ENCODE data around the gene MNT.

The MNT gene

DNA sequence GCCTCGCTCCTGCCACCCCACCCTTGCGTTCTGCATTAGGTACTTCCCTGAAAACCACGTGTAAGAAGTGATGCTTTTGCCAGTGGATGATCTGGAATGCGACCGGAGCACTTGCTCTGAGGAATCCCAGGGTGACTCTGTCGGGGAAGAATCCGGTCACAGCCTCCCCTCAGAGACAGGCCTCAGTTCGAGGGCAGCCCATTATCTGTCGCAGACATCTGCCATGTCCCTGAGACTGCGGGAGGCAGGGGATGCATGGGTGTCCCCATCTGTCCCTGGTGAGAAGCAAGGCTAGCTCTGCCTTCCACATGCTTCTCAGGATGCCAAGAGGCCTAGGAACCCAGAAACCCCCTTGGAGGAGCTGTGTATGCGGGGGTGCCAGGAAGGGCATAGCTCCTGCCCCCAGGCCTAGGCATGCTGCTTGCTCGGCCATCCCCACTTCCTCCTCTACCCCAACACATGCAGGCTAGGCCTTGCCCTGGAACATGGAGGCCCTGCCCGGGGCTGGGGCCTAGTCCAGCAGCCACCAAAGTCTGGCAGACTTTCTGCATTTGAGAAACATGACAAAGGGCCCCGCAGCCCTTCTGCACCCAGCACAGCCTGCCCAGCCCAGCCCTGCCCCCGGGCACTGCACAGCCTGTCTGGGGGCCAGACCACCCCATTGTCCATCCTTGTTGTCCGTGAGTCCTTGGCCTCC lies 20.5 kb downstream of the MNT start:
- DNase-seq: no peak

GRCh38 chr17:2379489-2380225 lies 21.2 kb downstream of the MNT start:
- DNase-seq: no peak

DNA sequence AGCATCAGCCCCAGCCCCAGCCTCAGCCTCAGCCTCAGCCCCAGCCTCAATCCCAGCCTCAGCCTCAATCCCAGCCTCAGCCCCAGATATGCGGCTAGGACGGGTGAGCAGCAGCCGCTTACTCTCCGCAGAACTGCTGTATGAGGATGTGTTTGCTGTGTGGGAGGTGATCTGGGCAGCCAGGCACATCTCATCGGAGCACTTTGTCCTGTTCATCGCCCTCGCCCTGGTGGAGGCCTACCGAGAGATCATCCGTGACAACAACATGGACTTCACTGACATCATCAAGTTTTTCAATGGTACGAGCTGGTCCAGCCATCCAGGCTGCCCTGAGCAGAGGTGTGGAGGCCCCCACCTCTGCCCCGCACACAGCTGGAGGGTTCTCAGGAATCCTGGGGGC lies 22.0 kb downstream of the MNT start:
- DNase-seq: no peak

- no peak for DNase-seq
These were observed 23.2 kb downstream of the MNT start for GRCh38 chr17:2377659-2378058.

DNA sequence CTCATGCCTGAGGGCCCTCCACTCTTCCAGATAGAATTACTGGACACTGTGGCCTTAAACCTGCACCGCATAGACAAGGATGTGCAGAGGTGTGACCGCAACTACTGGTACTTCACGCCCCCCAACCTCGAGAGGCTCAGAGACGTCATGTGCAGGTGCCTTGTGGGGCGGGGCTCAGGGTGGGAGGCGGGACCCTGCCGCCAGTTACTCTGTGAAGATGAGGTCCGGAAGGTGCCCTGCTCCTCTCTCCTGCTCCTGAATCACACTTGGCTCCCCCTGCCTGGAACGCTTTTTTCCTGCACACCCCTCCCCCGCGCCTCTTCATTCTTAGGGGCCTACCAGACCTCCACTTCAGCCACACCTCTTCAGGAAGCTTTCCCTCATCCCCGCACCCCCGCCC lies 24.8 kb downstream of the MNT start:
- no peak for DNase-seq

DNA sequence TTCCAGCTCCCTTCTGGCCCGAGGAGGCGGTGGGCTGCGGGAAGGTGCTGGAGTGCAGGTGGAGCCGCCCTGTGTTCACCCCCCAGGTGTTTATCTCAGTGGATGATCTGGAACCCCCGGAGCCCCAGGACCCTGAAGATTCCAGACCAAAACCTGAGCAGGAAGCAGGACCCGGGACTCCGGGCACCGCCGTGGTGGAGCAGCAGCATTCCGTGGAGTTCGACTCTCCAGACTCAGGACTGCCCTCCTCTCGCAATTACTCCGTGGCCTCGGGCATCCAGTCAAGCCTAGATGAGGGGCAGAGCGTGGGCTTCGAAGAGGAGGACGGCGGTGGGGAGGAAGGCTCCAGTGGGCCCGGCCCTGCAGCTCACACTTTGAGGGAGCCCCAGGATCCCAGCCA lies 25.5 kb downstream of the MNT start:
- DNase-seq: no peak

DNA sequence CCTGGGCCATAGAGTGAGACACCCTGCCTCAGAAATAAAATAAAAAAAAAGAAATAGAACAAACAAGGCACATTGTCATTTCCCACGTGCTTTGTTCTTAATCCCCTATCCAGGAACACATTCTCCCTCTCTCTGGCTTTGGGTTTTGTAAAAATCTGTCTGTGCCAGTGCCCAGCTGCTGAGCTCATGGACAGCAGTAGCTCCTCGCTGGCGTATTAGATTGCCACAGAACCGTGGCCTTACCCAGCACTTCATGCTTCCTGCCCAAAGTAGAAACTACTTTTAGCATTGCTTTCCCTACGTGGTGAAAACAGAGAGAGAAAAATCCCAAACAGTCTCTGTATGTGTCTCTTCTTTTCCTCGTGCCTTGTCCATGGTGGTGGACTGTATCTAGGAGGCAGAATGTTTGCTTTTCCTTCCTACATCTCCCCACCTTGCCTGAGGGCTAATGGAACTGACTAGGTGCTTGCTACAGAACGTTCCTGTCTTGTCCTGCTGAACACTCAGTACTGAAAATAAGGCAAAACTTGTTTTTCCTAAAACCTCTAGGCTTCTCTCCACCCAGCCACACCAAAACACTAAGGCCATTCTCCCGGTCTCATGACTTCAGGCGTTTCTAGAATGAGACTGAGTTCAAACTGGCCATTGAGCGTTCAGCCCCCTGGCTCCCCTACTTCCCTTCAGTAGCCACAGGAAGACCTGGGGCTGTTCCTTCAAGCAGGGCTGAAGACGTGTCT lies 26.1 kb downstream of the MNT start:
- DNase-seq: no peak

DNA sequence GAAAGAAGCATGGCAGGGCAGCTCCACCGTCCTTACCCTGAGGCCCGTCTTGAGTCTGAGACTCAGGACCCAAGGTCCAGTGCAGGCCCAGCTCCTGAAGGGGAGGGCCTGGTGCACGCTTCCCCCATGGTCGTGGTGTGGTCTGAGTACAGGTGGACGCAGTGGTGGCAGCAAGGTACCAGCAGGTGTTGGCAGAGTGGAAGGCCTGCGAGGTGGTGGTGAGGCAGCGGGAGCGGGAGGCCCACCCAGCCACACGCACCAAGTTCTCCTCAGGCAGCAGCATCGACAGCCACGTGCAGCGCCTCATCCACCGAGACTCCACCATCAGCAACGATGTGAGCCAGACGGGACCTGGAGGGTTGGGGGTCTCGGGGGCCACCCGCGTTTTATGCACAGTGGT lies 27.7 kb downstream of the MNT start:
- no peak for DNase-seq

GRCh38 chr17:2372681-2373080 lies 28.2 kb downstream of the MNT start:
- no peak for DNase-seq

GRCh38 chr17:2372180-2372579 lies 28.7 kb downstream of the MNT start:
- no peak for DNase-seq

- no peak for DNase-seq
These were observed 29.4 kb downstream of the MNT start for GRCh38 chr17:2371183-2372130.

GRCh38 chr17:2370211-2370589 lies 30.7 kb downstream of the MNT start:
- DNase-seq: no peak

- no peak for DNase-seq
These were observed 31.2 kb downstream of the MNT start for GRCh38 chr17:2369551-2370210.

DNA sequence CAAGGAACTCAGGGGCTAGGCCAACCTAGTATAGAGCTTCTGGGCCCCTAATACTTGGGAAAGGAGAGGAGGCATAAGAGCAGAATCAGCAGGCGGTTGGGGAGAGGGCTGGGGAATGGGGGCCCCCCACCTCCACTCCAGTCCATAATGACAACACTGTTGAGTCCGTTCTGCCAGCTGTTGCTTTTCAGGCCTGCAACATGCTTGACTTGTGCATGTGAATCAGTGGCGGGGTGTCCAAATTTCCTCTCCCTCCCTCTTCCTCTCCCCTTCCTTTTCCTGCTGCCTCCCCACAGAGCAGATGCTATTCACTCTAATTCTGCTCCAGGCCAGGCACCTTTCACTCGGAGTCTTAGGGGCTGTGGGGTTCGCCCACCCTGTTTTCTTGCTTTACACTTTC lies 31.8 kb downstream of the MNT start:
- no peak for DNase-seq

DNA sequence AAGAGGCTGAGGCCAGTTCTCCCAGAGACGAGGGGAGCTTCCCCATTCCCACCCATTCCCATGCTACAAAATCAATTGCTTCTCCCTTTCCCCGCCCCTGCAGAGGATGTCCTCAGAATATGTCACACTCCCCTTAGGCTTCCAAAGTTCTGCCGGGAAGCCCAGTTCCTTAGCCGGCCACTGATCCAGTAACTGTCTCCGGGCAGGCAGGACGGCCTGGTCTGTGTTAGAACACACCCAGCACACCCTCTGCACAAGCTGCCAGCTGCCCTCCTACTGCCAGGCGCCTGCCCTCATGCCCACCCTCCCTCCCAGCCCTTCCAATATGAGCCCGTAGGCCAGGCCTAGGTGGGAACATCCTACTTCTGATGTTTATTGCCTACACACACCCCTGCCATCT lies 32.5 kb downstream of the MNT start:
- no peak for DNase-seq

GRCh38 chr17:2366747-2367494 lies 33.9 kb downstream of the MNT start:
- no peak for DNase-seq

DNA sequence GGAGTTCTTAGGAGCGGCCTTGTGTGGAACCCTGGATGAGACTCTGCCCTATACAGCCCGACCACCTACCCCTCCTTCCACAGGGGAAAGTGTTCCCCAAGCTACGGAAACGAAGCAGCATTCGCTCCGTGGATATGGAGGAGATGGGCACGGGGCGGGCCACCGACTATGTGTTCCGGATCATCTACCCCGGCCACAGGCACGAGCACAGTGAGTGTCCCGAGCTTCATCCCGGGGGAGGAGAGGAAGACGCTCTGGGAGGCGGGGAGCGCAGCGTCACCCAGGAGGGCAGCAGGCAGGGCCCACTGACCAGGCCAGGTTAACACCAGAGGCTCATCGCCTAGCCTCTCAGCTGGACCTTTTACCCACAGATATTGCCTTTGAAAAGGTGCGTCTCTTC lies 35.7 kb downstream of the MNT start:
- DNase-seq: no peak

DNA sequence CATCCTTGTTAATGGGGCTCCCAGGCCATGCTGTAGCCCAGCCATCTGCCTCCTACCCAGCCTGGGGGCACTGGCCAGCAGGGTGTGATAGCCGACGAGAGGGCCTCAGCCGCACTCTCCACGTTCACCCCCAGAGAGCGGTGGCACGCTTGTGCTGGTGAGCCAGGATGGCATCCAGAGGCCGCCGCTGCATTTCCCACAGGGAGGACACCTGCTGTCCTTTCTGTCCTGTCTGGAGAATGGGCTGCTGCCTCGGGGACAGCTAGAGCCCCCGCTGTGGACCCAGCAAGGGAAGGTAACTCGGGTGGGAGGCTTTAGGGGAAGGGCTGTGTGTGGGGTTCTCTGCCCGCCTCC lies 36.1 kb downstream of the MNT start:
- DNase-seq: no peak

DNA sequence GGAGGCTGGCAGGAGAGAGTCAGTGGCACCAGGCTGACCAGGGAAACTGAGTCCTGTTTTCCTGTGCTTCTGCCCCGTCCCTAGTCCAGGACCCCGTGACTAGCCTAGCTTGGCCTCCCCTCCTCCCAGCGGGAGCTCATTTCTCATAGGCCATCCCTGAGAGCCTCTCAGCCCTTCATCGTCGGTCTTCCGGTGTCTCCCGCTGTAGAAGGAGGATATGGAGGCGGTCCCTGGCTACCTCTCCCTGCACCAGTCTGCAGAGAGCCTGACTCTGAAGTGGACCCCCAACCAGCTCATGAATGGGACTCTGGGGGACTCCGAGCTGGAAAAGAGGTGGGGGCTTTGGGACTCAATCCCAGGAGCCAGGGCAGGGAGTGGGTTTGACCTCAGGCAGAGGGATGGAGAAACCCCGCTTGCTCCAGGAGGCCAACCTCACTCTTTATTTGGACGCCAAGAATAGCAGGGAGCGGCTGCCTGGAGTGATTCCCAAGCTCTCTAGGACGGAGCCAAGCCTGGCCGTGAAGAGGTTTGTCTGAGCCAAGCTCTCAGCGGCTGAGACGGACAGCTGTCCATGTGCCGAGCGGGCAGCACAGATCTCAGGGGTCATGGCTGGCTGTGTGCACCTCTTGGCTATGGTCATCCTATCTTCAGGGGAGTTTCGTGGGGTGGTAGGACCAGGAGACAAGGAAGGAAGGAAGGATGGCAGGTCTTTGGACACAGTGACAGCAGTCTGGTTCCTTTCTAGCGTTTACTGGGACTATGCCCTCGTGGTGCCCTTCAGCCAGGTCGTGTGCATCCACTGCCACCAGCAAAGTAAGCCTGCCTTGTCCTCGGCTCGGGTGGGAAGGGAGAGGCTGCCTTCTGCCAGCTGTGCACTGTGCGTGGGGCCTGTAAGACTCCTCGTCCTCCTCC lies 36.8 kb downstream of the MNT start:
- no peak for DNase-seq

- no peak for DNase-seq
These were observed 37.5 kb downstream of the MNT start for GRCh38 chr17:2363318-2363717.

DNA sequence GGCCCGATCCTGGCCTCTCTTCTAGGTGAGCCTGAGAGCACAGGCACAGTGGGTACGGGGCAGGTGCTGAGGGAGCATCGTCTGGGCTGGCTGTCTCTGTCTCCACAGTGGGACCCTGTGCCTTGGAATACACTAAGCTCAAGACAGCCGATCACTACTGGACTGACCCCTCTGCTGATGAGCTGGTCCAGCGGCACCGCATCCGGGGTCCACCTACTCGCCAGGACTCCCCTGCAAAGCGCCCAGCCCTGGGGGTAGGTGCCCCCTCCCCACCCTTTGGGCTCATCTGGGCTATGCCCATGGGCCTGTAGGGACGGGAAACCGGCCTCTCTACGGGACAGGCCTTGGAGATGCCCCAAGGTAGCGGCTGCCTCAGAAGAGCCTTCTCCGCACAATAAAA lies 38.0 kb downstream of the MNT start:
- DNase-seq: no peak
